Endothelial cell of umbilical vein (primary cell): ENCODE results near the gene DSG2.

ENCODE experiments used
- CTCF ChIP-seq, 2 donors: IDR thresholded peaks; 1 replicate in 1 of 2; 2 replicates in 1 of 2; pipeline ENCODE4 v1.5.1; 2011; ENCODE audit warnings: low read length in 2 of 2, mild to moderate bottlenecking in 2 of 2, moderate library complexity in 2 of 2, control low read depth in 1 of 2, inconsistent platforms in 1 of 2, low read depth in 1 of 2; ENCODE audit not compliant: insufficient read depth in 1 of 2; ENCODE audit errors: extremely low read depth in 1 of 2
- MAX ChIP-seq: IDR thresholded peaks from 2 replicates; pipeline ENCODE4 v1.6.1; 2011; ENCODE audit not compliant: insufficient read depth, insufficient read length

GRCh38 chr18:31554776-31555175, 56.8 kb downstream of the DSG2 start:
- TF ChIP-seq CTCF (IDR thresholded peaks at IDR 0.05; ENCODE audit: extremely low read depth in 1 of 2, insufficient read depth in 1 of 2, low read depth in 1 of 2, low read length in 2 of 2) (no peak), MAX (no peak)
